ENCODE measurements around the gene IQGAP2. TPM values are rescaled to one million over a fixed set of nuclear protein-coding genes. Genes with fewer than 3 reads are reported as not detected.

The IQGAP2 gene
- total and polyA plus RNA-seq, 2 donors (not counting 1 experiment from before 2014, with no cell fraction given): 8.1 to 15.0 TPM

GRCh38 chr5:76494201-76494600, 91.1 kb downstream of the IQGAP2 start:
- H2AFZ ChIP-seq (ENCODE audit: insufficient read depth, low read depth, low read length, poor library complexity, severe bottlenecking): no peak overlapping the region
- CTCF ChIA-PET: no interaction called here
- Mint-ChIP-seq H3K9me3 (ENCODE audit: insufficient read depth) (no peaks in the 10 kb centered on the region), H3K4me3 (no peak overlapping the region), H3K27me3 (no peaks in the 10 kb centered on the region), H3K27ac (no peak overlapping the region), H3K4me1 (peaks cover 2% of the 10 kb centered on the region)
- H3K27me3 ChIP-seq (replicated peaks in 1 of 4; ENCODE audit: control extremely low read depth in 1 of 4, control insufficient read depth in 3 of 4, insufficient read depth in 4 of 4, low read length in 3 of 4): no peaks in the 10 kb centered on the region
- H3K9me3 ChIP-seq (ENCODE audit: control extremely low read depth in 1 of 3, control insufficient read depth in 2 of 3, insufficient read depth in 1 of 3, low read length in 2 of 3): no peaks in the 10 kb centered on the region
- no peak overlapping the region for H3K4me3 ChIP-seq (ENCODE audit: control extremely low read depth in 1 of 5, extremely low read depth in 1 of 5, insufficient read depth in 1 of 5, low read depth in 2 of 5, low read length in 4 of 5)
- H3K79me2 ChIP-seq (ENCODE audit: control insufficient read depth, insufficient read depth, low read length): peaks cover 4% of the 10 kb centered on the region
- no peaks in the 10 kb centered on the region for H3K4me1 ChIP-seq (ENCODE audit: control insufficient read depth in 2 of 2, insufficient read depth in 2 of 2, low read length in 2 of 2)
- no peak overlapping the region for H3K9ac ChIP-seq (ENCODE audit: low read length)
- no peaks in the 10 kb centered on the region for H3K36me3 ChIP-seq (replicated peaks in 1 of 2; ENCODE audit: control extremely low read depth in 1 of 2, control insufficient read depth in 1 of 2, extremely low read depth in 1 of 2, insufficient read depth in 2 of 2, low read length in 1 of 2)
- 92% methylated on average over 2 of the region's 4 CpGs for WGBS (ENCODE audit: insufficient coverage)
- DNase-seq (no peak), ATAC-seq (ENCODE audit: low read depth) (no peak)
- POLR2A ChIA-PET: no interaction called here
- no peak overlapping the region for H3K4me2 ChIP-seq (replicated peaks; ENCODE audit: low read depth, low read length, poor library complexity, severe bottlenecking)
- no peaks in the 10 kb centered on the region for H4K20me1 ChIP-seq (ENCODE audit: control insufficient read depth, insufficient read depth, low read length, poor library complexity, severe bottlenecking)
- TF ChIP-seq EZH2 (IDR thresholded peaks at IDR 0.05; ENCODE audit: borderline replicate concordance, insufficient read depth, low read depth, low read length, poor library complexity, severe bottlenecking): no peak
- no peak for TF ChIP-seq CTCF (IDR thresholded peaks at IDR 0.05)
- no peak overlapping the region for H3K27ac ChIP-seq (ENCODE audit: low read length in 2 of 2)
- intact Hi-C loops (cut with micrococcal nuclease): no loop called here

DNA sequence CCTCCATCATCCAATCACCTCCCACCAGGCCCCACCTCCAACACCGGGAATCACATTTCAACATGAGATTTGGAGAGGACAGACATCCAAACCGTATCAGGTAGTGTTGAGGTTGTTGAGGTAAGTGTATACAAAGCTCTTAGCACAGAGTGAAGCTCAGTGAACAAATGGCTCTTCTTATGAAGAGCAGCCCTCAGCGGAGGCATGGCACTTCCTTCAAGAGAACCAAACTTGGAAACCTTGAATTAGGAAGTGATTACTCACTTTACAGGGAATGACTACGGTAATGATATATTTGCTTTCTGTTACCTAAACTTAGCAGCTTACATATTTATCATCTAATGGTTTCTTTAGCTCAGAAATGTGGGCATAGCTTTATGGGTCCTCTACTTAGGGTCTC, 92.8 kb downstream of the IQGAP2 start:
- no peaks in the 10 kb centered on the region for H3K4me1 ChIP-seq (ENCODE audit: control insufficient read depth in 2 of 2, insufficient read depth in 2 of 2, low read length in 2 of 2)
- ATAC-seq (ENCODE audit: low read depth): no peak
- ChIA-PET POLR2A (interaction anchor here (0.6 kb wide), 1 partner anchor 1857 kb away, joined by 3 read pairs; no protein-coding TSS in a partner anchor), CTCF (no interaction called here)
- no peaks in the 10 kb centered on the region for H3K9me3 ChIP-seq (ENCODE audit: control extremely low read depth in 1 of 3, control insufficient read depth in 2 of 3, insufficient read depth in 1 of 3, low read length in 2 of 3)
- H3K27me3 ChIP-seq (replicated peaks in 1 of 4; ENCODE audit: control extremely low read depth in 1 of 4, control insufficient read depth in 3 of 4, insufficient read depth in 4 of 4, low read length in 3 of 4): no peaks in the 10 kb centered on the region
- H3K27ac Mint-ChIP-seq: no peak overlapping the region
- H3K4me3 Mint-ChIP-seq: no peak overlapping the region
- H3K36me3 ChIP-seq (replicated peaks in 1 of 2; ENCODE audit: control extremely low read depth in 1 of 2, control insufficient read depth in 1 of 2, extremely low read depth in 1 of 2, insufficient read depth in 2 of 2, low read length in 1 of 2): no peaks in the 10 kb centered on the region
- DNase-seq: no peak
- intact Hi-C loops (cut with micrococcal nuclease): no loop called here
- H3K27ac ChIP-seq (ENCODE audit: low read length in 2 of 2): no peak overlapping the region
- WGBS (ENCODE audit: insufficient coverage): no CpG with 5 or more reads among the region's 4 CpGs
- no peaks in the 10 kb centered on the region for H4K20me1 ChIP-seq (ENCODE audit: control insufficient read depth, insufficient read depth, low read length, poor library complexity, severe bottlenecking)
- no peak overlapping the region for H3K4me2 ChIP-seq (replicated peaks; ENCODE audit: low read depth, low read length, poor library complexity, severe bottlenecking)
- H3K9me3 Mint-ChIP-seq (ENCODE audit: insufficient read depth): no peaks in the 10 kb centered on the region
- H2AFZ ChIP-seq (ENCODE audit: insufficient read depth, low read depth, low read length, poor library complexity, severe bottlenecking): no peak overlapping the region
- peaks cover 4% of the 10 kb centered on the region for H3K79me2 ChIP-seq (ENCODE audit: control insufficient read depth, insufficient read depth, low read length)
- no peak overlapping the region for H3K9ac ChIP-seq (ENCODE audit: low read length)
- H3K4me3 ChIP-seq (ENCODE audit: control extremely low read depth in 1 of 5, extremely low read depth in 1 of 5, insufficient read depth in 1 of 5, low read depth in 2 of 5, low read length in 4 of 5): no peak overlapping the region
- TF ChIP-seq EZH2 (IDR thresholded peaks at IDR 0.05; ENCODE audit: borderline replicate concordance, insufficient read depth, low read depth, low read length, poor library complexity, severe bottlenecking) (no peak), CTCF (IDR thresholded peaks at IDR 0.05) (no peak)
- H3K4me1 Mint-ChIP-seq: peaks cover 2% of the 10 kb centered on the region
- H3K27me3 Mint-ChIP-seq: no peaks in the 10 kb centered on the region
